Mucosa of gallbladder (tissue), 1 donor: ENCODE data around the gene GUCY2F. TPM values are rescaled to one million over a fixed set of nuclear protein-coding genes. Genes with fewer than 3 reads are reported as not detected.
A peak's percentile ranks its signal among the peaks of the same experiment; 100 is the strongest.

ENCODE experiments used
- DNase-seq: peaks from one replicate; pipeline ENCODE4 v3.0.0-alpha.2; 2020; ENCODE audit warnings: low spot score
- total RNA-seq: library from RNA; stranded (reverse); gene quantifications from one replicate; pipeline ENCODE4 v1.2.1, GENCODE V29; 2021
- donor health status: DM: no; HTN: no; CAD: no.

GUCY2F gene
- total RNA-seq: not detected

GRCh38 chrX:109481986-109482385, at the start of gene GUCY2F:
TSS of gene GUCY2F (minus strand) at chrX:109482086. CDS start at chrX:109475936, 6,150 bp downstream.
- DNase-seq: no peak

- DNase-seq: no peak
These were observed 37.1 kb upstream of the GUCY2F start for GRCh38 chrX:109519001-109519400.

GRCh38 chrX:109511113-109511512, 29.2 kb upstream of the GUCY2F start:
- DNase-seq: no peak

GRCh38 chrX:109508915-109509314, 27.0 kb upstream of the GUCY2F start:
- no peak for DNase-seq

GRCh38 chrX:109501176-109501575, 19.3 kb upstream of the GUCY2F start:
- no peak for DNase-seq

GRCh38 chrX:109498434-109498833, 16.5 kb upstream of the GUCY2F start:
- no peak for DNase-seq

- DNase-seq: no peak
These were observed 7.3 kb upstream of the GUCY2F start for GRCh38 chrX:109489174-109489573.

- no peak for DNase-seq
These were observed 5.8 kb upstream of the GUCY2F start for GRCh38 chrX:109487640-109488039.

- peak; percentile 74 for DNase-seq
These were observed 3.8 kb upstream of the GUCY2F start for GRCh38 chrX:109485470-109486340.

- no peak for DNase-seq
These were observed 3.0 kb upstream of the GUCY2F start for GRCh38 chrX:109484886-109485285.

- DNase-seq: peak; percentile 34
These were observed 6.6 kb downstream of the GUCY2F start for GRCh38 chrX:109475174-109475891.

GRCh38 chrX:109472939-109473735, 8.7 kb downstream of the GUCY2F start:
- DNase-seq: no peak

- DNase-seq: no peak
These were observed 17.7 kb downstream of the GUCY2F start for GRCh38 chrX:109464231-109464630.

- DNase-seq: no peak
These were observed 18.1 kb downstream of the GUCY2F start for GRCh38 chrX:109463784-109464183.

GRCh38 chrX:109448282-109448938, 33.5 kb downstream of the GUCY2F start:
- DNase-seq: no peak

GRCh38 chrX:109441266-109441665, 40.6 kb downstream of the GUCY2F start:
- DNase-seq: no peak

GRCh38 chrX:109440475-109440874, 41.4 kb downstream of the GUCY2F start:
- DNase-seq: no peak

GRCh38 chrX:109409181-109409580, 72.7 kb downstream of the GUCY2F start:
- DNase-seq: no peak

GRCh38 chrX:109403922-109404321, 78.0 kb downstream of the GUCY2F start:
- DNase-seq: no peak

GRCh38 chrX:109399831-109400230, 82.1 kb downstream of the GUCY2F start:
- no peak for DNase-seq

GRCh38 chrX:109398833-109399232, 83.1 kb downstream of the GUCY2F start:
- no peak for DNase-seq

- DNase-seq: no peak
These were observed 83.8 kb downstream of the GUCY2F start for GRCh38 chrX:109398061-109398460.
